Kidney capillary endothelial cell (primary cell): ENCODE data around the gene USP46.

Experiments used
- DNase-seq: peaks from one replicate; pipeline ENCODE4 v3.0.0-alpha.2; 2018; ENCODE audit warnings: low spot score

Gene USP46

GRCh38 chr4:52655506-52655905 is 3.6 kb downstream of the USP46 start:
- DNase-seq: no peak

GRCh38 chr4:52651996-52652672 is 7.0 kb downstream of the USP46 start:
- no peak for DNase-seq

- no peak for DNase-seq
Observed at GRCh38 chr4:52648836-52649235, 10.3 kb downstream of the USP46 start.

- no peak for DNase-seq
Observed at GRCh38 chr4:52646741-52647140, 12.4 kb downstream of the USP46 start.

- DNase-seq: no peak
Observed at GRCh38 chr4:52646096-52646495, 13.0 kb downstream of the USP46 start.

- no peak for DNase-seq
Observed at GRCh38 chr4:52645300-52645699, 13.8 kb downstream of the USP46 start.

- no peak for DNase-seq
Observed at GRCh38 chr4:52643785-52644244, 15.3 kb downstream of the USP46 start.

GRCh38 chr4:52643190-52643589 is 15.9 kb downstream of the USP46 start:
- DNase-seq: no peak

GRCh38 chr4:52641854-52642563 is 17.1 kb downstream of the USP46 start:
- DNase-seq: peak; percentile 74

GRCh38 chr4:52640808-52641565 is 18.1 kb downstream of the USP46 start:
- DNase-seq: peak; percentile 38

GRCh38 chr4:52638717-52639116 is 20.4 kb downstream of the USP46 start:
- no peak for DNase-seq

GRCh38 chr4:52637116-52637515 is 22.0 kb downstream of the USP46 start:
- no peak for DNase-seq

- DNase-seq: no peak
Observed at GRCh38 chr4:52635560-52635959, 23.5 kb downstream of the USP46 start.

- DNase-seq: no peak
Observed at GRCh38 chr4:52635130-52635529, 24.0 kb downstream of the USP46 start.

GRCh38 chr4:52633846-52634245 is 25.3 kb downstream of the USP46 start:
- DNase-seq: no peak

GRCh38 chr4:52628974-52629373 is 30.1 kb downstream of the USP46 start:
- no peak for DNase-seq

GRCh38 chr4:52628543-52628942 is 30.6 kb downstream of the USP46 start:
- DNase-seq: no peak

GRCh38 chr4:52627876-52628275 is 31.2 kb downstream of the USP46 start:
- DNase-seq: no peak

- no peak for DNase-seq
Observed at GRCh38 chr4:52625216-52625615, 33.9 kb downstream of the USP46 start.

GRCh38 chr4:52622564-52622963 is 36.5 kb downstream of the USP46 start:
- no peak for DNase-seq

- no peak for DNase-seq
Observed at GRCh38 chr4:52621567-52621966, 37.5 kb downstream of the USP46 start.

- DNase-seq: no peak
Observed at GRCh38 chr4:52619591-52619931, 39.5 kb downstream of the USP46 start.
